ENCODE data around the gene PNPLA2.

Gene PNPLA2

DNA sequence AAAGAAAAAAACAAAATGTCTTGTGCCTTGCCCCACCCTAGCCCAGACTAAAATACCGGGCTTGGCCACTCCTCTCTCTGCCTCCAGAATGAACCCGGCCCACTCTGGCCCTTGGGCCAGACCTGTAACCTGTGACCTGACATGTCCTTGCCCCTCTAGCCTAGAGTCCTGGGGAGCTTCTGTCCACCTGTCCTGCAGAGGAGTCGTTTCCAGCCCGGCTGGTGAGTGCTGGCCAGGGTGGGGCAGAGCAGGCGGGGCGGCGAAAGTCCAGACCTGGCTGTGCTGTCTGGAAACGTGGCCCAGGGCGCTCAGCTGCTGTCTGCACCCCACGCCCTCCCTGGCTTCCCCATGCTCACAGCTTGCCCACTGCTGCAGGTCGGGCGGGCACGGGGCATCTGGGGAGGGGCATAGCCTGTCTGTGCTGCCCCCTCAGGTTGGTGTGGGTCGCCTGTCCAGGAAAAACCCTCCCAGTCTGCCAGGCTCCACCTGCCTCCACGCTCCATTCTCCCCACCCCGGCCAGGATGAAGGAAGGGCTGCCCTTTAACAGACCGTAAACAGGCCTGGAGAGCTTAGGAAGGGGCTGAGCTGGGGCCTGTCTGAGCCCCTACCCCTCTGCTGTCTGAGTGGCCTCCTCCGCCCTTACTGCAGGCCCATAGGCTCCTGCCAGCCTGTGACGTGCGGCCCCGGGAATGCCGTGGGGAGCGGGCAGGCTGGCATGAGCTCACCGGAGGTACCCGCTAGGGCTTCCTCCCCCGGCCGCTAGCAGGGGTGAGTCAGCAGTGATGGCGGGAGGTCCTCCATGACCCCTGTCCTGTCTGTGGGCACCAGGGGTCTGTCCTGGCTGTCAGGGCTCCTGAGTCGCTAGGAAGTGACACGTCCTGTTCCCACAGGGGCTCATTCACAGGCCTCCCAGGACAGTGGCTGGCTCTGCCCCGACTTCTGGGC is 15.9 kb downstream of the PNPLA2 start:
- Histone ChIP-seq H3K4me1 (ENCODE audit: control insufficient read depth, insufficient read depth, low read length) (peaks cover 21% of the 10 kb centered on the region), H3K27ac (ENCODE audit: low read depth, low read length) (peak overlapping the region; percentile 83), H3K36me3 (ENCODE audit: control insufficient read depth, insufficient read depth, low read length) (peaks cover 28% of the 10 kb centered on the region), H3K27me3 (ENCODE audit: control insufficient read depth, insufficient read depth, low read length) (peaks cover 11% of the 10 kb centered on the region), H3K9ac (ENCODE audit: low read length) (no peak overlapping the region), H3K4me3 (ENCODE audit: low read length) (peak overlapping the region; percentile 50)

DNA sequence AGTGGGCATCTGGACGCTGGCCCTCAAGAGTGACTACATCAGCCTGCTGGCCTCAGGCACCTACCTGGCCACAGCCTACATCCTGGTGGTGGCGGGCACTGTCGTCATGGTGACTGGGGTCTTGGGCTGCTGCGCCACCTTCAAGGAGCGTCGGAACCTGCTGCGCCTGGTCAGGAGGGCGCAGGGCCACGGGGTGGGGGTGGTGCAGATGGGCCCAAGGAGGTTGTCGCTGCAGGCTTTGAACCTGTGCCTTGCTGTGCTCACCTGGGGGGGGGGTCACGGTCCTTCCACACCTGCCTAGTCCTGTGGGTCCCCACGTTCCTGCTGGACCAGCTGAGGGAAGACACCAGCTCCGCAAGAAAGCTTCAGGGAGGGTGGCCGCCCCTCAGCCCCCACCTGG is 17.6 kb downstream of the PNPLA2 start:
- H3K27ac ChIP-seq (ENCODE audit: low read depth, low read length) = no peak overlapping the region

GRCh38 chr11:836700-837099 is 18.0 kb downstream of the PNPLA2 start:
- Histone ChIP-seq H3K36me3 (ENCODE audit: control insufficient read depth, insufficient read depth, low read length) (peaks cover 33% of the 10 kb centered on the region), H3K27ac (ENCODE audit: low read depth, low read length) (no peak overlapping the region), H3K9ac (ENCODE audit: low read length) (no peak overlapping the region), H3K27me3 (ENCODE audit: control insufficient read depth, insufficient read depth, low read length) (peaks cover 2% of the 10 kb centered on the region), H3K4me3 (ENCODE audit: low read length) (no peak overlapping the region), H3K4me1 (ENCODE audit: control insufficient read depth, insufficient read depth, low read length) (peaks cover 25% of the 10 kb centered on the region)

More for the DNA sequence above, 17.6 kb downstream of the PNPLA2 start:
- Histone ChIP-seq H3K9ac (ENCODE audit: low read length) (no peak overlapping the region), H3K4me1 (ENCODE audit: control insufficient read depth, insufficient read depth, low read length) (peaks cover 24% of the 10 kb centered on the region), H3K4me3 (ENCODE audit: low read length) (no peak overlapping the region), H3K27me3 (ENCODE audit: control insufficient read depth, insufficient read depth, low read length) (peaks cover 6% of the 10 kb centered on the region), H3K36me3 (ENCODE audit: control insufficient read depth, insufficient read depth, low read length) (peaks cover 33% of the 10 kb centered on the region)

- peaks cover 33% of the 10 kb centered on the region for H3K36me3 ChIP-seq (ENCODE audit: control insufficient read depth, insufficient read depth, low read length)
Observed at GRCh38 chr11:837189-837989, 18.7 kb downstream of the PNPLA2 start.

DNA sequence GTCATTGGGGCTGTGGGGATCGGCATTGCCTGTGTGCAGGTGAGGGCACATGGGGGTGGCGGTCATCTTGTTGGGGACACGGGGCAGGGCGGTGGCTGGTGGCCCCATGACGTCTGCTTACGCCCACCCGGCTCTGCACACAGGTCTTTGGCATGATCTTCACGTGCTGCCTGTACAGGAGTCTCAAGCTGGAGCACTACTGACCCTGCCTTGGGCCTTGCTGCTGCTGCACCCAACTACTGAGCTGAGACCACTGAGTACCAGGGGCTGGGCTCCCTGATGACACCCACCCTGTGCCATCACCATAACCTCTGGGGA is 19.2 kb downstream of the PNPLA2 start:
- H3K4me3 ChIP-seq (ENCODE audit: low read length) = no peak overlapping the region
- H3K36me3 ChIP-seq (ENCODE audit: control insufficient read depth, insufficient read depth, low read length) = peaks cover 33% of the 10 kb centered on the region
- no peaks in the 10 kb centered on the region for H3K27me3 ChIP-seq (ENCODE audit: control insufficient read depth, insufficient read depth, low read length)
- H3K4me1 ChIP-seq (ENCODE audit: control insufficient read depth, insufficient read depth, low read length) = peaks cover 25% of the 10 kb centered on the region
- no peak overlapping the region for H3K27ac ChIP-seq (ENCODE audit: low read depth, low read length)
- no peak overlapping the region for H3K9ac ChIP-seq (ENCODE audit: low read length)

More at GRCh38 chr11:837189-837989, 18.7 kb downstream of the PNPLA2 start:
- H3K4me3 ChIP-seq (ENCODE audit: low read length) = no peak overlapping the region
- H3K9ac ChIP-seq (ENCODE audit: low read length) = no peak overlapping the region
- no peaks in the 10 kb centered on the region for H3K27me3 ChIP-seq (ENCODE audit: control insufficient read depth, insufficient read depth, low read length)
- no peak overlapping the region for H3K27ac ChIP-seq (ENCODE audit: low read depth, low read length)
- peaks cover 25% of the 10 kb centered on the region for H3K4me1 ChIP-seq (ENCODE audit: control insufficient read depth, insufficient read depth, low read length)

GRCh38 chr11:838441-839279 is 19.9 kb downstream of the PNPLA2 start:
- Histone ChIP-seq H3K4me3 (ENCODE audit: low read length) (no peak overlapping the region), H3K27ac (ENCODE audit: low read depth, low read length) (no peak overlapping the region), H3K36me3 (ENCODE audit: control insufficient read depth, insufficient read depth, low read length) (peaks cover 33% of the 10 kb centered on the region), H3K4me1 (ENCODE audit: control insufficient read depth, insufficient read depth, low read length) (peaks cover 23% of the 10 kb centered on the region), H3K9ac (ENCODE audit: low read length) (no peak overlapping the region), H3K27me3 (ENCODE audit: control insufficient read depth, insufficient read depth, low read length) (no peaks in the 10 kb centered on the region)

GRCh38 chr11:839280-839623 is 20.5 kb downstream of the PNPLA2 start:
- Histone ChIP-seq H3K36me3 (ENCODE audit: control insufficient read depth, insufficient read depth, low read length) (peaks cover 33% of the 10 kb centered on the region), H3K4me3 (ENCODE audit: low read length) (no peak overlapping the region), H3K27ac (ENCODE audit: low read depth, low read length) (no peak overlapping the region), H3K4me1 (ENCODE audit: control insufficient read depth, insufficient read depth, low read length) (peaks cover 23% of the 10 kb centered on the region), H3K27me3 (ENCODE audit: control insufficient read depth, insufficient read depth, low read length) (no peaks in the 10 kb centered on the region), H3K9ac (ENCODE audit: low read length) (no peak overlapping the region)

- Histone ChIP-seq H3K4me3 (ENCODE audit: low read length) (peak overlapping the region; percentile 79), H3K27ac (ENCODE audit: low read depth, low read length) (no peak overlapping the region), H3K27me3 (ENCODE audit: control insufficient read depth, insufficient read depth, low read length) (no peaks in the 10 kb centered on the region), H3K9ac (ENCODE audit: low read length) (no peak overlapping the region), H3K36me3 (ENCODE audit: control insufficient read depth, insufficient read depth, low read length) (peaks cover 33% of the 10 kb centered on the region), H3K4me1 (ENCODE audit: control insufficient read depth, insufficient read depth, low read length) (peaks cover 21% of the 10 kb centered on the region)
Observed at GRCh38 chr11:839875-840617, 21.3 kb downstream of the PNPLA2 start.

DNA sequence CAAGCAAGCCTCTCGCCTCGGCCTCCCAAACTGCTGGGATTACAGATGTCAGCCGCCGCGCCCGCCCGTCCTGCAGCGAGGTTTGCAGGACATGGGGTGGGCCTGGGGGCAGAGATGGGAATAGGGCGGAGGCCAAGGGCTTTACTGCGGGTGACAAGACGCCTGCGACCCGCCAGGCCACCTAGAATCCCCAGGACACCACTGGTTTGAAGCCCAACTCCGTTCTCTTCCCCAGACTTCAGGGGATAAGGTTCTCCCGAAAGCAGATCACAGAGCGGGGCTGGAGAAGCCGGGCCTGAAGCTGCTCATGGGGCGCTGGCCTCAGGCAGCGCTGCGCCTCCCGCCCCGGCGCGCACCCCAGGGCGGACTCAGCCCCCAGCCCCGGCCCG is 23.3 kb downstream of the PNPLA2 start:
- H3K4me3 ChIP-seq (ENCODE audit: low read length) = peak overlapping the region; percentile 79
- peaks cover 21% of the 10 kb centered on the region for H3K4me1 ChIP-seq (ENCODE audit: control insufficient read depth, insufficient read depth, low read length)

DNA sequence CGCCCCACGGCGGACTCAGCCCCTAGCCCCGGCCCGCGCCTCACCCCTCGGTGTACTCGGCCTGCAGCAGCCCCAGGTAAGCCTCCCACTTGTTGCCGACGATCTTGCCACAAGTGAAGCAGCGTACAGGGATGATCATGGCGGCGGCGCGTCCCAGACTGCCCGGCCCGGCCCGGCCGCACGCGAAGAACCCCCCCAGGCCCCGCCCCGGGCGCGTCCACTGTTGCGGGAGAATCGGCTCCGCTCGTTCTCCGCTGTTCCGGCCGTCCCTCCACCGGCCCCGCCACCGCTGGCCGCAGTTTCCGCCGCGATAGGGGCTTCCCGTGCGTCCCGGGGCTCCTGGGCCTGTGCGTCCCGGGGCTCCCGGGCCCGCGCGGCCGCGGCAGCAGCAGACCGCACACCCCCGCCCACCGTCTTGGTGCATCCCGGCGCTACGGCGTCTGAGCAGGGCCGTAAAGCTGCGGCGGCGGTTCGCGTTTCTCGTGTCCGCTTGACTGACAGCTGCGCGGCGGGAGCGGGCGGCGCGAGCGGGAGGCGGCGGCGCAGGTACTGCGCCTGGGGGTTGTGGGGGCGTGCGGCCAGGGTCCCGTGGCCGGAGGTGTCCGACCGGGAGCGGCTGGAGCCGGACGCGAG is 23.8 kb downstream of the PNPLA2 start, which contains the start of the genes POLR2L and TSPAN4:
Gene POLR2L, minus strand, starts transcription at position 160 of the 633 bp plus-strand sequence. Its CDS starts 21 bp downstream, at position 139.
Gene TSPAN4, plus strand, starts transcription at position 483 of the 633 bp plus-strand sequence. CDS start 7,453 bp downstream, outside the sequence.
- Histone ChIP-seq H3K27me3 (ENCODE audit: control insufficient read depth, insufficient read depth, low read length) (no peaks in the 10 kb centered on the region), H3K27ac (ENCODE audit: low read depth, low read length) (peak within 1 kb of the TSS; percentile 97), H3K4me1 (ENCODE audit: control insufficient read depth, insufficient read depth, low read length) (peaks cover 21% of the 10 kb centered on the region), H3K9ac (ENCODE audit: low read length) (peak within 1 kb of the TSS; percentile 10), H3K4me3 (ENCODE audit: low read length) (peak within 1 kb of the TSS; percentile 79), H3K36me3 (ENCODE audit: control insufficient read depth, insufficient read depth, low read length) (peaks cover 18% of the 10 kb centered on the region)

More for the DNA sequence above, 23.3 kb downstream of the PNPLA2 start:
- peaks cover 23% of the 10 kb centered on the region for H3K36me3 ChIP-seq (ENCODE audit: control insufficient read depth, insufficient read depth, low read length)
- H3K27me3 ChIP-seq (ENCODE audit: control insufficient read depth, insufficient read depth, low read length) = no peaks in the 10 kb centered on the region
- H3K9ac ChIP-seq (ENCODE audit: low read length) = peak overlapping the region; percentile 8
- H3K27ac ChIP-seq (ENCODE audit: low read depth, low read length) = peak overlapping the region; percentile 97

All from rectal smooth muscle tissue (tissue), 1 donor.